Measurements from ENCODE around the gene PHF24. TPM values are rescaled to one million over a fixed set of nuclear protein-coding genes. Genes with fewer than 3 reads are reported as not detected.

PHF24 gene
- total and polyA plus RNA-seq, 7 donors, result under 0.01 to 2.2 (median 0.67) TPM; not detected in 1

- Histone ChIP-seq H3K4me1 (no peaks in the 10 kb centered on the region), H3K27me3 (no peaks in the 10 kb centered on the region), H3K27ac (no peak overlapping the region), H3K9me3 (no peaks in the 10 kb centered on the region), H3K36me3 (no peaks in the 10 kb centered on the region), H3K4me3 (no peak overlapping the region)
- intact Hi-C loops (cut with DNase I), result no loop called here
- TF ChIP-seq POLR2AphosphoS5 (IDR thresholded peaks at IDR 0.05), result no peak
- TF ChIP-seq CTCF (IDR thresholded peaks at IDR 0.05), result no peak
- no peak for TF ChIP-seq EP300 (IDR thresholded peaks at IDR 0.05)
- no peak for TF ChIP-seq POLR2A (IDR thresholded peaks at IDR 0.05)
- 72 to 77% methylated on average over 11 of the region's 11 CpGs for WGBS, 2 donors
- no peak for DNase-seq
These were observed 22.2 kb downstream of the PHF24 start for GRCh38 chr9:34980181-34980761.

GRCh38 chr9:34982361-34982760 lies 24.3 kb downstream of the PHF24 start:
- no peak overlapping the region for H3K27ac ChIP-seq
- WGBS, 2 donors, result 58 to 82% methylated on average over 7 of the region's 7 CpGs
- intact Hi-C loops (cut with DNase I), result no loop called here
- no peak for DNase-seq
- H3K27me3 ChIP-seq, result no peaks in the 10 kb centered on the region
- H3K36me3 ChIP-seq, result no peaks in the 10 kb centered on the region
- H3K4me3 ChIP-seq, result no peak overlapping the region
- TF ChIP-seq EP300 (IDR thresholded peaks at IDR 0.05) (no peak), POLR2AphosphoS5 (IDR thresholded peaks at IDR 0.05) (no peak), POLR2A (IDR thresholded peaks at IDR 0.05) (no peak), CTCF (IDR thresholded peaks at IDR 0.05) (no peak)
- no peaks in the 10 kb centered on the region for H3K9me3 ChIP-seq
- no peaks in the 10 kb centered on the region for H3K4me1 ChIP-seq

- Histone ChIP-seq H3K27me3 (no peaks in the 10 kb centered on the region), H3K4me3 (no peak overlapping the region), H3K36me3 (no peaks in the 10 kb centered on the region), H3K27ac (no peak overlapping the region), H3K4me1 (peaks cover 0 to 3% (median 1%) of the 10 kb centered on the region in 4 donors), H3K9me3 (no peaks in the 10 kb centered on the region)
- 76 to 88% methylated on average over 2 of the region's 2 CpGs for WGBS, 2 donors
- no peak for DNase-seq
- intact Hi-C loops (cut with DNase I), result no loop called here
- no peak for TF ChIP-seq EP300 (IDR thresholded peaks at IDR 0.05)
- TF ChIP-seq POLR2A (IDR thresholded peaks at IDR 0.05), result no peak
- no peak for TF ChIP-seq POLR2AphosphoS5 (IDR thresholded peaks at IDR 0.05)
- no peak for TF ChIP-seq CTCF (IDR thresholded peaks at IDR 0.05)
These were observed 25.1 kb downstream of the PHF24 start for GRCh38 chr9:34983209-34983608.

GRCh38 chr9:34984049-34984448 lies 26.0 kb downstream of the PHF24 start:
- intact Hi-C loops (cut with DNase I), result no loop called here
- no peak for TF ChIP-seq POLR2AphosphoS5 (IDR thresholded peaks at IDR 0.05)
- no peak for TF ChIP-seq CTCF (IDR thresholded peaks at IDR 0.05)
- no peak for TF ChIP-seq POLR2A (IDR thresholded peaks at IDR 0.05)
- TF ChIP-seq EP300 (IDR thresholded peaks at IDR 0.05), result no peak
- Histone ChIP-seq H3K27me3 (no peaks in the 10 kb centered on the region), H3K4me3 (no peak overlapping the region), H3K9me3 (no peaks in the 10 kb centered on the region), H3K27ac (no peak overlapping the region), H3K4me1 (peaks cover 0 to 10% (median 7%) of the 10 kb centered on the region in 4 donors), H3K36me3 (no peaks in the 10 kb centered on the region)
- WGBS, 2 donors, result 0 to 4% methylated on average over 1 of the region's 1 CpG
- DNase-seq, result no peak

Measured in sigmoid colon (tissue), 7 donors.